HL-60 (cell line): ENCODE data around the gene FAM186B.

ENCODE experiments used
- DNase-seq, 2 experiments: peaks; one replicate each; pipeline ENCODE4 v3.0.0-alpha.2; 2010 to 2020; ENCODE audit warnings: low read depth in 1 of 2, low spot score in 1 of 2
- H3K27ac ChIP-seq: fragments of 250-450 bp; sonication (Bioruptor Pico); replicated peaks from 2 replicates; pipeline ENCODE4 v1.5.1; 2020; ENCODE audit warnings: mild to moderate bottlenecking, moderate library complexity
- H3K27me3 ChIP-seq: fragments of 250-450 bp; sonication (Bioruptor Pico); 2 replicates; pipeline ENCODE4 v1.5.1; 2021; ENCODE audit warnings: mild to moderate bottlenecking, moderate library complexity; ENCODE audit not compliant: insufficient read depth, poor library complexity, severe bottlenecking
- H3K4me3 ChIP-seq: replicated peaks from 2 replicates; pipeline ENCODE4 v1.5.1; 2011; ENCODE audit warnings: mild to moderate bottlenecking, control low read depth, low read length; ENCODE audit not compliant: insufficient read depth
- CTCF ChIP-seq: IDR thresholded peaks from one replicate; pipeline ENCODE4 v1.5.1; 2011; ENCODE audit warnings: low read length, control low read depth, inconsistent platforms; ENCODE audit not compliant: insufficient read depth
- GABPA ChIP-seq: IDR thresholded peaks from 2 replicates; pipeline ENCODE4 v1.6.1; 2012; ENCODE audit warnings: low read depth
- POLR2AphosphoS5 ChIP-seq: IDR thresholded peaks from 2 replicates; pipeline ENCODE4 v1.6.1; 2012; ENCODE audit warnings: low read depth
- SPI1 ChIP-seq: IDR thresholded peaks from 2 replicates; pipeline ENCODE4 v1.6.1; 2012; ENCODE audit warnings: low read depth, mild to moderate bottlenecking, borderline replicate concordance
- TF ChIP-seq, protein P1 (sequence below): IDR thresholded peaks from 2 replicates; pipeline ENCODE4 v1.6.1; 2012; ENCODE audit warnings: low read depth; ENCODE audit not compliant: insufficient replicate concordance

FAM186B gene

DNA sequence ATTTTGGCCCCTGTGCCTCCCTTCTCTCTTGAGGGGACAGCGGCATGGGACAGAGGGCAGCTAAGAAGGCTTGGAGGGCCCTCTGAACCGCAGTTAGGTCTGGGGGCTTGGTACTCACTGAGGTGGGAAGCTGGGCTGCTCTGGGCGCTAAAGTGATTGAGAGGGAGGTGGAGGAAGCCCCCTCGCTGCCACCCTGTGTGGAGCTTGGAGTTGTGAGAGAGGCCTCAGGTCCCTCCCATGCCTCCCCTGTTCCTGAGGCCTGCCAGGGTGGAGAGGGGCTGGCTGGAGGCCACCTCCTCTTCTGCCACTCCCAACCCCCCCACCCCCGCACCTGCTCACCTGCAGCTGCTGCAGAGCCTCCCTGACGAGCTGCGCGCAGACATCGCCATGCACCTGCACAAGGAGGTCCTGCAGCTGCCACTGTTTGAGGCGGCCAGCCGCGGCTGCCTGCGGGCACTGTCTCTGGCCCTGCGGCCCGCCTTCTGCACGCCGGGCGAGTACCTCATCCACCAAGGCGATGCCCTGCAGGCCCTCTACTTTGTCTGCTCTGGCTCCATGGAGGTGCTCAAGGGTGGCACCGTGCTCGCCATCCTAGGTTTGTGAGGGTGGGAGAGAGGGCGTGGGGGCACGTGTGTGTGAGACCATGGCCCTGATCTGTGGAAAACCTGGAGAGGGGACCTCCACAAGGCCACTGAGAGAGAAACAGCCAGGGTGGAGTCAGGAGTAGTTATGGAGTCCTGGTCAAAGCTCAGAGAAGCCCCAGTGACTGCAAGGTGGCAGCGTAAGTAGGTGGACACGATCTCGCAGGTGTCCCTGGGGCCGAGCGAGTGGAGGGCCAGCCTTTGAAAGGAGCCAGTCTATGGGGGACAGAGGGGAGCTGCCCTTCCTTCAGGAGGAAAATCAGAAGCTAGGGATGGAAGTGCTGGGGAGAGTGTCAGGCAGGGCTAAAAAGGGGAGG, 55.4 kb downstream of the FAM186B start:
- DNase-seq: no peak
- peaks cover 19% of the 10 kb centered on the region for H3K27me3 ChIP-seq
- H3K27ac ChIP-seq: no peak overlapping the region
- TF ChIP-seq CTCF (no peak), SPI1 (no peak), POLR2AphosphoS5 (no peak), GABPA (no peak)
- TF ChIP-seq, protein P1, sequence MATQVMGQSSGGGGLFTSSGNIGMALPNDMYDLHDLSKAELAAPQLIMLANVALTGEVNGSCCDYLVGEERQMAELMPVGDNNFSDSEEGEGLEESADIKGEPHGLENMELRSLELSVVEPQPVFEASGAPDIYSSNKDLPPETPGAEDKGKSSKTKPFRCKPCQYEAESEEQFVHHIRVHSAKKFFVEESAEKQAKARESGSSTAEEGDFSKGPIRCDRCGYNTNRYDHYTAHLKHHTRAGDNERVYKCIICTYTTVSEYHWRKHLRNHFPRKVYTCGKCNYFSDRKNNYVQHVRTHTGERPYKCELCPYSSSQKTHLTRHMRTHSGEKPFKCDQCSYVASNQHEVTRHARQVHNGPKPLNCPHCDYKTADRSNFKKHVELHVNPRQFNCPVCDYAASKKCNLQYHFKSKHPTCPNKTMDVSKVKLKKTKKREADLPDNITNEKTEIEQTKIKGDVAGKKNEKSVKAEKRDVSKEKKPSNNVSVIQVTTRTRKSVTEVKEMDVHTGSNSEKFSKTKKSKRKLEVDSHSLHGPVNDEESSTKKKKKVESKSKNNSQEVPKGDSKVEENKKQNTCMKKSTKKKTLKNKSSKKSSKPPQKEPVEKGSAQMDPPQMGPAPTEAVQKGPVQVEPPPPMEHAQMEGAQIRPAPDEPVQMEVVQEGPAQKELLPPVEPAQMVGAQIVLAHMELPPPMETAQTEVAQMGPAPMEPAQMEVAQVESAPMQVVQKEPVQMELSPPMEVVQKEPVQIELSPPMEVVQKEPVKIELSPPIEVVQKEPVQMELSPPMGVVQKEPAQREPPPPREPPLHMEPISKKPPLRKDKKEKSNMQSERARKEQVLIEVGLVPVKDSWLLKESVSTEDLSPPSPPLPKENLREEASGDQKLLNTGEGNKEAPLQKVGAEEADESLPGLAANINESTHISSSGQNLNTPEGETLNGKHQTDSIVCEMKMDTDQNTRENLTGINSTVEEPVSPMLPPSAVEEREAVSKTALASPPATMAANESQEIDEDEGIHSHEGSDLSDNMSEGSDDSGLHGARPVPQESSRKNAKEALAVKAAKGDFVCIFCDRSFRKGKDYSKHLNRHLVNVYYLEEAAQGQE: no peak
- H3K4me3 ChIP-seq: no peak overlapping the region

GRCh38 chr12:49548822-49549648, 56.4 kb downstream of the FAM186B start:
- TF ChIP-seq POLR2AphosphoS5 (no peak), SPI1 (no peak), CTCF (no peak), GABPA (no peak)
- TF ChIP-seq, protein P1: no peak
- DNase-seq: peak in 1 of 2 experiments; percentile 21
- no peak overlapping the region for H3K27ac ChIP-seq
- peaks cover 20% of the 10 kb centered on the region for H3K27me3 ChIP-seq
- no peak overlapping the region for H3K4me3 ChIP-seq

- no peak overlapping the region for H3K27ac ChIP-seq
- no peak overlapping the region for H3K4me3 ChIP-seq
- no peak for TF ChIP-seq SPI1
- DNase-seq: no peak
- peaks cover 20% of the 10 kb centered on the region for H3K27me3 ChIP-seq
Measured at GRCh38 chr12:49548481-49548821, 57.0 kb downstream of the FAM186B start.

GRCh38 chr12:49547090-49547690, 58.2 kb downstream of the FAM186B start:
- H3K27ac ChIP-seq: no peak overlapping the region
- peaks cover 20% of the 10 kb centered on the region for H3K27me3 ChIP-seq
- TF ChIP-seq GABPA (no peak), SPI1 (no peak)
- DNase-seq: no peak
- H3K4me3 ChIP-seq: no peak overlapping the region
